Left colon (tissue), 2 donors: ENCODE results near the gene MINDY4B. TPM values are rescaled to one million over a fixed set of nuclear protein-coding genes. Genes with fewer than 3 reads are reported as not detected.

Experiments used
- ATAC-seq: fragments of 200-7000 bp; cut with Tn5 transposase; one replicate; pipeline ENCODE4 v1.9.1; 2020; ENCODE audit warnings: mild to moderate bottlenecking, moderate library complexity
- DNase-seq, 2 donors: peaks; one replicate each; pipeline ENCODE4 v3.0.0-alpha.2; 2020
- intact Hi-C, 2 donors: fragments of 100-400 bp; cut with DNase I in 1 of 2; cut with micrococcal nuclease in 1 of 2; formaldehyde crosslinking; loops; one replicate each; pipeline versions ENCODE4 v1.11.2 to v1.14.0; 2022; cut with DNase I, micrococcal nuclease
- total RNA-seq, 2 donors: library from RNA; stranded (reverse); fragmentation: NEBNext Ultra II Directional; extraction: Animal tissue kit (Norgen Biotek cat#: 25700); gene quantifications; one replicate each; pipeline ENCODE4 v1.2.1, GENCODE V29; 2021
- donor health status: DM: no; HTN: no; CAD: no.
- donor health status: DM: yes; HTN: yes; CAD: no.

MINDY4B gene
- total RNA-seq, 2 donors from 2014 or later: not detected

- ATAC-seq (no peak), DNase-seq (no peak)
- intact Hi-C loops: no loop called here
Observed at GRCh38 chr3:150902988-150903387, 2.3 kb downstream of the MINDY4B start.

GRCh38 chr3:150901793-150902192 lies 3.4 kb downstream of the MINDY4B start:
- intact Hi-C loops: no loop called here
- DNase-seq: no peak
- ATAC-seq: no peak

- ATAC-seq (no peak), DNase-seq (no peak)
- intact Hi-C loops: no loop called here
Observed at GRCh38 chr3:150899141-150899540, 6.1 kb downstream of the MINDY4B start.

GRCh38 chr3:150898046-150898754 lies 7.0 kb downstream of the MINDY4B start:
- intact Hi-C loops: no loop called here
- DNase-seq (no peak), ATAC-seq (no peak)

GRCh38 chr3:150897592-150897991 lies 7.6 kb downstream of the MINDY4B start:
- intact Hi-C loops: no loop called here
- ATAC-seq (no peak), DNase-seq (no peak)

GRCh38 chr3:150890831-150891230 lies 14.4 kb downstream of the MINDY4B start:
- DNase-seq (no peak), ATAC-seq (no peak)
- intact Hi-C loops: no loop called here

GRCh38 chr3:150890295-150890694 lies 14.9 kb downstream of the MINDY4B start:
- ATAC-seq (no peak), DNase-seq (no peak)
- intact Hi-C loops: no loop called here

- ATAC-seq (no peak), DNase-seq (no peak)
- intact Hi-C loops: no loop called here
Observed at GRCh38 chr3:150889106-150889505, 16.1 kb downstream of the MINDY4B start.

GRCh38 chr3:150887031-150887430 lies 18.2 kb downstream of the MINDY4B start:
- DNase-seq: no peak
- ATAC-seq: no peak
- intact Hi-C loops: no loop called here

GRCh38 chr3:150885535-150885934 lies 19.7 kb downstream of the MINDY4B start:
- ATAC-seq (no peak), DNase-seq (no peak)
- intact Hi-C loops: no loop called here

- DNase-seq (no peak), ATAC-seq (no peak)
- intact Hi-C loops: no loop called here
Observed at GRCh38 chr3:150878996-150879575, 26.2 kb downstream of the MINDY4B start.

GRCh38 chr3:150878290-150878689 lies 26.9 kb downstream of the MINDY4B start:
- no peak for DNase-seq
- intact Hi-C loops: no loop called here
- ATAC-seq: no peak

- ATAC-seq: no peak
- intact Hi-C loops: no loop called here
Observed at GRCh38 chr3:150877303-150877702, 27.9 kb downstream of the MINDY4B start.

GRCh38 chr3:150876611-150877265 lies 28.5 kb downstream of the MINDY4B start:
- ATAC-seq (no peak), DNase-seq (no peak)
- intact Hi-C loops: no loop called here

More at GRCh38 chr3:150877303-150877702, 27.9 kb downstream of the MINDY4B start:
- DNase-seq: no peak

GRCh38 chr3:150875548-150875947 lies 29.7 kb downstream of the MINDY4B start:
- intact Hi-C loops: no loop called here
- DNase-seq: no peak
- no peak for ATAC-seq

- DNase-seq: no peak
- no peak for ATAC-seq
- intact Hi-C loops: no loop called here
Observed at GRCh38 chr3:150874666-150875219, 30.5 kb downstream of the MINDY4B start.

- intact Hi-C loops: no loop called here
- ATAC-seq: no peak
Observed at GRCh38 chr3:150871192-150871591, 34.0 kb downstream of the MINDY4B start.

GRCh38 chr3:150870406-150870805 lies 34.8 kb downstream of the MINDY4B start:
- intact Hi-C loops: no loop called here
- DNase-seq (no peak), ATAC-seq (no peak)

More at GRCh38 chr3:150871192-150871591, 34.0 kb downstream of the MINDY4B start:
- no peak for DNase-seq

GRCh38 chr3:150868282-150868681 lies 37.0 kb downstream of the MINDY4B start:
- no peak for ATAC-seq
- intact Hi-C loops: loop anchor here in 1 of 2 donors (5.0 kb wide), 1 partner anchor 146 kb away; no protein-coding TSS in a partner anchor

GRCh38 chr3:150867434-150867833 lies 37.8 kb downstream of the MINDY4B start:
- intact Hi-C loops: loop anchor here in 1 of 2 donors (5.0 kb wide), 1 partner anchor 145 kb away; no protein-coding TSS in a partner anchor
- no peak for DNase-seq
- ATAC-seq: no peak

More at GRCh38 chr3:150868282-150868681, 37.0 kb downstream of the MINDY4B start:
- DNase-seq: no peak
